Neural progenitor cell (in vitro differentiated cells): Measurements from ENCODE around the gene PLAGL1. TPM values are rescaled to one million over a fixed set of nuclear protein-coding genes. Genes with fewer than 3 reads are reported as not detected.

ENCODE experiments used
- DNase-seq: peaks from one replicate; pipeline ENCODE4 v3.0.0-alpha.2; 2016; ENCODE audit warnings: low spot score
- H2AFZ ChIP-seq: fragments of 200-600 bp; sonication (generic); replicated peaks from 2 replicates; pipeline ENCODE4 v1.6.1; 2016; ENCODE audit warnings: antibody characterized with exemption
- H3F3A ChIP-seq: fragments of 200-600 bp; sonication (generic); 2 replicates; pipeline ENCODE4 v1.6.1; 2016; ENCODE audit warnings: antibody characterized with exemption, low read depth
- H3K27ac ChIP-seq: fragments of 200-600 bp; sonication (generic); 2 replicates; pipeline ENCODE4 v1.5.1; 2016; ENCODE audit warnings: mild to moderate bottlenecking
- H3K27me3 ChIP-seq: fragments of 200-600 bp; sonication (generic); 2 replicates; pipeline ENCODE4 v1.6.1; 2016; ENCODE audit warnings: mild to moderate bottlenecking, moderate library complexity
- H3K36me3 ChIP-seq: fragments of 200-600 bp; sonication (generic); 2 replicates; pipeline ENCODE4 v1.5.1; 2016
- H3K4me1 ChIP-seq: fragments of 200-600 bp; sonication (generic); 2 replicates; pipeline ENCODE4 v1.6.1; 2016; ENCODE audit warnings: mixed run types
- H3K4me2 ChIP-seq: fragments of 200-600 bp; sonication (generic); 2 replicates; pipeline ENCODE4 v1.6.1; 2016
- H3K4me3 ChIP-seq: fragments of 200-600 bp; sonication (generic); 2 replicates; pipeline ENCODE4 v1.5.1; 2016
- H3K79me2 ChIP-seq: fragments of 200-600 bp; sonication (generic); 2 replicates; pipeline ENCODE4 v1.6.1; 2016; ENCODE audit warnings: low read depth
- H3K9ac ChIP-seq: fragments of 200-600 bp; sonication (generic); 2 replicates; pipeline ENCODE4 v1.6.1; 2016
- H3K9me3 ChIP-seq: fragments of 200-600 bp; sonication (generic); 2 replicates; pipeline ENCODE4 v1.5.1; 2016; ENCODE audit warnings: low read depth
- H4K20me1 ChIP-seq: fragments of 200-600 bp; sonication (generic); 2 replicates; pipeline ENCODE4 v1.6.1; 2016; ENCODE audit warnings: low read depth
- H3K27ac Mint-ChIP-seq: 3 replicates; pipeline ENCODE4 v1.8.0; 2021; ENCODE audit warnings: mixed read lengths
- H3K27me3 Mint-ChIP-seq: 2 replicates; pipeline ENCODE4 v1.8.0; 2022; ENCODE audit warnings: low read depth, mild to moderate bottlenecking, inconsistent platforms, moderate library complexity, mixed read lengths; ENCODE audit not compliant: insufficient read depth
- H3K36me3 Mint-ChIP-seq: 3 replicates; pipeline ENCODE4 v1.8.0; 2021; ENCODE audit warnings: mixed read lengths
- H3K4me1 Mint-ChIP-seq: 3 replicates; pipeline ENCODE4 v1.8.0; 2021; ENCODE audit warnings: mixed read lengths
- H3K4me3 Mint-ChIP-seq: 3 replicates; pipeline ENCODE4 v1.8.0; 2021; ENCODE audit warnings: mild to moderate bottlenecking, moderate library complexity, mixed read lengths
- H3K9me3 Mint-ChIP-seq: 3 replicates; pipeline ENCODE4 v1.8.0; 2020; ENCODE audit warnings: mixed read lengths
- CTCF ChIP-seq: fragments of 200-600 bp; sonication (generic); IDR thresholded peaks from 2 replicates; pipeline ENCODE4 v1.5.1; 2017; ENCODE audit warnings: antibody characterized with exemption, mild to moderate bottlenecking
- EZH2 ChIP-seq: fragments of 200-600 bp; sonication (generic); IDR thresholded peaks from 2 replicates; pipeline ENCODE4 v1.6.1; 2017; ENCODE audit warnings: antibody characterized with exemption, mild to moderate bottlenecking, moderate library complexity
- EZH2phosphoT487 ChIP-seq: fragments of 200-600 bp; sonication (generic); IDR thresholded peaks from 2 replicates; pipeline ENCODE4 v1.6.1; 2017; ENCODE audit warnings: antibody characterized with exemption
- total RNA-seq: library from RNA; depleted of rRNA; stranded (reverse); fragments of >200 nt; gene quantifications from 2 replicates; pipeline ENCODE4 v1.2.3, GENCODE V29; 2015; ENCODE audit warnings: low replicate concordance

PLAGL1 gene
- total RNA-seq, 1 donor from 2014 or later, result 5.6 TPM

- H2AFZ ChIP-seq, result peak overlapping the region; percentile 18
- TF ChIP-seq CTCF (peak; percentile 93), EZH2 (no peak)
Measured at GRCh38 chr6:143941852-143942627, 66.0 kb downstream of the PLAGL1 start.

GRCh38 chr6:143940011-143940597 lies 68.0 kb downstream of the PLAGL1 start:
- peaks cover 27% of the 10 kb centered on the region for H3K4me1 Mint-ChIP-seq
- H3K4me3 ChIP-seq, result no peak overlapping the region

More at GRCh38 chr6:143941852-143942627, 66.0 kb downstream of the PLAGL1 start:
- peak; percentile 91 for DNase-seq
- Histone ChIP-seq H3F3A (peaks cover 39% of the 10 kb centered on the region), H3K9ac (no peak overlapping the region), H3K27ac (no peak overlapping the region), H4K20me1 (no peaks in the 10 kb centered on the region), H3K27me3 (no peaks in the 10 kb centered on the region), H3K4me1 (peaks cover 35% of the 10 kb centered on the region), H3K4me2 (no peak overlapping the region), H3K4me3 (no peak overlapping the region), H3K9me3 (no peaks in the 10 kb centered on the region), H3K79me2 (no peaks in the 10 kb centered on the region), H3K36me3 (no peaks in the 10 kb centered on the region)
- Mint-ChIP-seq H3K9me3 (peaks cover 8% of the 10 kb centered on the region), H3K4me1 (peaks cover 25% of the 10 kb centered on the region), H3K36me3 (peaks cover 19% of the 10 kb centered on the region), H3K4me3 (no peak overlapping the region), H3K27ac (peak overlapping the region; percentile 71), H3K27me3 (peaks cover 6% of the 10 kb centered on the region)

GRCh38 chr6:143939364-143939763 lies 68.7 kb downstream of the PLAGL1 start:
- H3K27me3 Mint-ChIP-seq, result peaks cover 6% of the 10 kb centered on the region
- H3F3A ChIP-seq, result peaks cover 46% of the 10 kb centered on the region
- peak overlapping the region; percentile 9 for H2AFZ ChIP-seq
- TF ChIP-seq CTCF (no peak), EZH2 (no peak), EZH2phosphoT487 (no peak)
- H3K36me3 Mint-ChIP-seq, result peaks cover 8% of the 10 kb centered on the region
- no peak overlapping the region for H3K4me3 Mint-ChIP-seq
- H3K9me3 ChIP-seq, result no peaks in the 10 kb centered on the region
- peaks cover 37% of the 10 kb centered on the region for H3K4me1 ChIP-seq
- H3K4me2 ChIP-seq, result no peak overlapping the region
- no peak overlapping the region for H3K4me3 ChIP-seq
- no peaks in the 10 kb centered on the region for H3K36me3 ChIP-seq
- peaks cover 27% of the 10 kb centered on the region for H3K4me1 Mint-ChIP-seq
- H3K9me3 Mint-ChIP-seq, result peaks cover 5% of the 10 kb centered on the region
- H3K79me2 ChIP-seq, result no peaks in the 10 kb centered on the region
- no peaks in the 10 kb centered on the region for H4K20me1 ChIP-seq
- no peak overlapping the region for H3K9ac ChIP-seq
- no peak overlapping the region for H3K27ac Mint-ChIP-seq
- DNase-seq, result peak; percentile 32
- H3K27me3 ChIP-seq, result no peaks in the 10 kb centered on the region
- no peak overlapping the region for H3K27ac ChIP-seq

More at GRCh38 chr6:143940011-143940597, 68.0 kb downstream of the PLAGL1 start:
- no peak overlapping the region for H3K4me2 ChIP-seq
- H4K20me1 ChIP-seq, result no peaks in the 10 kb centered on the region
- H3K4me1 ChIP-seq, result peaks cover 37% of the 10 kb centered on the region
- no peaks in the 10 kb centered on the region for H3K36me3 ChIP-seq
- H2AFZ ChIP-seq, result no peak overlapping the region
- TF ChIP-seq CTCF (peak; percentile 83), EZH2 (no peak)
- Mint-ChIP-seq H3K27ac (no peak overlapping the region), H3K36me3 (peaks cover 8% of the 10 kb centered on the region), H3K27me3 (peaks cover 4% of the 10 kb centered on the region), H3K4me3 (no peak overlapping the region), H3K9me3 (peaks cover 5% of the 10 kb centered on the region)
- peak; percentile 54 for DNase-seq
- H3F3A ChIP-seq, result peaks cover 46% of the 10 kb centered on the region
- no peak overlapping the region for H3K27ac ChIP-seq
- H3K9ac ChIP-seq, result no peak overlapping the region
- no peaks in the 10 kb centered on the region for H3K9me3 ChIP-seq
- H3K27me3 ChIP-seq, result no peaks in the 10 kb centered on the region
- no peaks in the 10 kb centered on the region for H3K79me2 ChIP-seq
